ENCODE measurements around the gene VANGL1.
"Not testable (repeated sequence)": the region's sequence is repeated elsewhere in the genome, so short reads cannot be mapped to it uniquely, and the experiment has no call there.

Gene VANGL1

GRCh38 chr1:115641762-115642167 is at the start of gene VANGL1:
Gene VANGL1, plus strand, starts transcription at chr1:115641970. Its CDS starts 9,444 bp downstream, at chr1:115651414.
- no peak for DNase-seq

GRCh38 chr1:115592264-115592663 is 49.5 kb upstream of the VANGL1 start:
- no peak for DNase-seq

GRCh38 chr1:115593365-115594259 is 48.2 kb upstream of the VANGL1 start:
- no peak for DNase-seq

- DNase-seq, result no peak
These were observed 47.2 kb upstream of the VANGL1 start for GRCh38 chr1:115594600-115594999.

GRCh38 chr1:115595279-115596079 is 46.3 kb upstream of the VANGL1 start:
- peak in 5 of 6 experiments; percentile 4 to 32 (median 16) for DNase-seq

- no peak for DNase-seq
These were observed 45.5 kb upstream of the VANGL1 start for GRCh38 chr1:115596080-115596780.

- no peak for DNase-seq
These were observed 37.3 kb upstream of the VANGL1 start for GRCh38 chr1:115604508-115604907.

GRCh38 chr1:115606305-115606704 is 35.5 kb upstream of the VANGL1 start:
- no peak for DNase-seq

GRCh38 chr1:115609021-115609420 is 32.7 kb upstream of the VANGL1 start:
- DNase-seq, result no peak

GRCh38 chr1:115613767-115614166 is 28.0 kb upstream of the VANGL1 start:
- DNase-seq, result no peak

- DNase-seq, result no peak
These were observed 21.3 kb upstream of the VANGL1 start for GRCh38 chr1:115620453-115620852.

- DNase-seq, result no peak
These were observed 20.8 kb upstream of the VANGL1 start for GRCh38 chr1:115620950-115621349.

- no peak for DNase-seq
These were observed 16.9 kb upstream of the VANGL1 start for GRCh38 chr1:115624859-115625258.

GRCh38 chr1:115630342-115630741 is 11.4 kb upstream of the VANGL1 start:
- no peak for DNase-seq

- DNase-seq, result no peak
These were observed 9.3 kb upstream of the VANGL1 start for GRCh38 chr1:115632251-115633026.

- not testable (repeated sequence) for DNase-seq
These were observed 8.2 kb upstream of the VANGL1 start for GRCh38 chr1:115633606-115634005.

GRCh38 chr1:115637247-115637646 is 4.5 kb upstream of the VANGL1 start:
- not testable (repeated sequence) for DNase-seq

- DNase-seq, result no peak
These were observed 1.4 kb upstream of the VANGL1 start for GRCh38 chr1:115640384-115640783.

- DNase-seq, result no peak
These were observed 650 bp downstream of the VANGL1 start for GRCh38 chr1:115642168-115643072.

- DNase-seq, result no peak
These were observed 1.5 kb downstream of the VANGL1 start for GRCh38 chr1:115643225-115643624.

- no peak for DNase-seq
These were observed 1.9 kb downstream of the VANGL1 start for GRCh38 chr1:115643666-115644065.

All from stimulated activated naive CD4-positive, alpha-beta T cell (primary cell).